ENCODE measurements around the gene ADAMTS3. TPM values are rescaled to one million over a fixed set of nuclear protein-coding genes. Genes with fewer than 3 reads are reported as not detected.

ADAMTS3 gene
- total and polyA plus RNA-seq, 2 experiments from 2014 or later, result 1.2 to 3.7 TPM

DNA sequence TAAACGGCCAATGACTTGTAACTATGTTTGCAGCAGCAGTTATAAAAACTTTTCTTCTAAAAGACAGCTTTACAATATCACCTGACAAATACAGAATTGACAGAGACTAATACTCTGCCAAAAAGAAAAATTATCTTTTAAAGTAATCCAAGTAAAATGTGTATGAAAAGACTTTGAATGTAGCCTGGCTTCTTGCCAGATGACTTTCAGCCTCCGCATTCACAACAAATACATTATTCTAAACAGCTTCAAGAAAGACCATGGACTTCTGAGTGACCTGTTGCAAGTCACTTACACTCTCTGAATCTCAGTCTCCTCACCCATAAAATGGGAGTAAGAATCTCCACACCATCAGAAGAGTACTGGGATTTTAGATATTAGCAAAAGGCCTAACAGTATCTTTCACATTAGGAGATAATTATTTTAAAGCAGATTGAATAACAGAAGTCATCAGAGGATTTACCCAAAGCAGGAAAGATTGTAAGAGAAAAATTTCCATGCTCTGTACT, 2.5 kb downstream of the ADAMTS3 start:
- no peak overlapping the region for H3K27ac Mint-ChIP-seq
- no peak for DNase-seq (ENCODE audit: low spot score)
- H3K27ac ChIP-seq (ENCODE audit: low read depth), result no peak overlapping the region

More for the DNA sequence above, 2.5 kb downstream of the ADAMTS3 start:
- H3K36me3 Mint-ChIP-seq (ENCODE audit: low read depth), result no peaks in the 10 kb centered on the region; the same call in 2 of the 3 replicates
- H3K9me2 ChIP-seq (ENCODE audit: insufficient read depth), result no peaks in the 10 kb centered on the region
- H2AFZ ChIP-seq, result no peak overlapping the region
- H3K9me3 Mint-ChIP-seq, result no peaks in the 10 kb centered on the region
- peak overlapping the region; percentile 80; the same call in 1 of the 2 replicates for H3K4me2 ChIP-seq
- H3K27me3 Mint-ChIP-seq (ENCODE audit: insufficient read depth, low read depth, poor library complexity), result peaks cover 5% of the 10 kb centered on the region
- H3K36me3 ChIP-seq (ENCODE audit: insufficient read depth), result no peaks in the 10 kb centered on the region
- H3K4me3 Mint-ChIP-seq, result peak overlapping the region; percentile 85
- no peaks in the 10 kb centered on the region for H3K79me2 ChIP-seq (replicated peaks; ENCODE audit: insufficient read depth)
- H3K27me3 ChIP-seq (ENCODE audit: insufficient read depth), result no peaks in the 10 kb centered on the region
- ATAC-seq, result no peak
- H3K4me1 ChIP-seq (ENCODE audit: insufficient read depth), result peaks cover 13% of the 10 kb centered on the region
- H3K4me3 ChIP-seq, result no peak overlapping the region
- no peaks in the 10 kb centered on the region for H4K20me1 ChIP-seq (replicated peaks; ENCODE audit: insufficient read depth)
- peaks cover 25% of the 10 kb centered on the region for H3K4me1 Mint-ChIP-seq
- 0 out of 2 replicates have a peak, but pooled peaks cover 3% of the 10 kb centered on the region for H3F3A ChIP-seq (replicated peaks; ENCODE audit: low read depth)
- TF ChIP-seq JUNB (IDR thresholded peaks at IDR 0.05; ENCODE audit: unreplicated experiment) (no peak), CREB1 (CRISPR knock-in tag; IDR thresholded peaks at IDR 0.05; ENCODE audit: low read depth) (no peak), EZH2 (IDR thresholded peaks at IDR 0.05; ENCODE audit: low read depth, unreplicated experiment) (no peak), EZH2phosphoT487 (IDR thresholded peaks at IDR 0.05; ENCODE audit: unreplicated experiment) (no peak)
- TF ChIP-seq, protein P1, sequence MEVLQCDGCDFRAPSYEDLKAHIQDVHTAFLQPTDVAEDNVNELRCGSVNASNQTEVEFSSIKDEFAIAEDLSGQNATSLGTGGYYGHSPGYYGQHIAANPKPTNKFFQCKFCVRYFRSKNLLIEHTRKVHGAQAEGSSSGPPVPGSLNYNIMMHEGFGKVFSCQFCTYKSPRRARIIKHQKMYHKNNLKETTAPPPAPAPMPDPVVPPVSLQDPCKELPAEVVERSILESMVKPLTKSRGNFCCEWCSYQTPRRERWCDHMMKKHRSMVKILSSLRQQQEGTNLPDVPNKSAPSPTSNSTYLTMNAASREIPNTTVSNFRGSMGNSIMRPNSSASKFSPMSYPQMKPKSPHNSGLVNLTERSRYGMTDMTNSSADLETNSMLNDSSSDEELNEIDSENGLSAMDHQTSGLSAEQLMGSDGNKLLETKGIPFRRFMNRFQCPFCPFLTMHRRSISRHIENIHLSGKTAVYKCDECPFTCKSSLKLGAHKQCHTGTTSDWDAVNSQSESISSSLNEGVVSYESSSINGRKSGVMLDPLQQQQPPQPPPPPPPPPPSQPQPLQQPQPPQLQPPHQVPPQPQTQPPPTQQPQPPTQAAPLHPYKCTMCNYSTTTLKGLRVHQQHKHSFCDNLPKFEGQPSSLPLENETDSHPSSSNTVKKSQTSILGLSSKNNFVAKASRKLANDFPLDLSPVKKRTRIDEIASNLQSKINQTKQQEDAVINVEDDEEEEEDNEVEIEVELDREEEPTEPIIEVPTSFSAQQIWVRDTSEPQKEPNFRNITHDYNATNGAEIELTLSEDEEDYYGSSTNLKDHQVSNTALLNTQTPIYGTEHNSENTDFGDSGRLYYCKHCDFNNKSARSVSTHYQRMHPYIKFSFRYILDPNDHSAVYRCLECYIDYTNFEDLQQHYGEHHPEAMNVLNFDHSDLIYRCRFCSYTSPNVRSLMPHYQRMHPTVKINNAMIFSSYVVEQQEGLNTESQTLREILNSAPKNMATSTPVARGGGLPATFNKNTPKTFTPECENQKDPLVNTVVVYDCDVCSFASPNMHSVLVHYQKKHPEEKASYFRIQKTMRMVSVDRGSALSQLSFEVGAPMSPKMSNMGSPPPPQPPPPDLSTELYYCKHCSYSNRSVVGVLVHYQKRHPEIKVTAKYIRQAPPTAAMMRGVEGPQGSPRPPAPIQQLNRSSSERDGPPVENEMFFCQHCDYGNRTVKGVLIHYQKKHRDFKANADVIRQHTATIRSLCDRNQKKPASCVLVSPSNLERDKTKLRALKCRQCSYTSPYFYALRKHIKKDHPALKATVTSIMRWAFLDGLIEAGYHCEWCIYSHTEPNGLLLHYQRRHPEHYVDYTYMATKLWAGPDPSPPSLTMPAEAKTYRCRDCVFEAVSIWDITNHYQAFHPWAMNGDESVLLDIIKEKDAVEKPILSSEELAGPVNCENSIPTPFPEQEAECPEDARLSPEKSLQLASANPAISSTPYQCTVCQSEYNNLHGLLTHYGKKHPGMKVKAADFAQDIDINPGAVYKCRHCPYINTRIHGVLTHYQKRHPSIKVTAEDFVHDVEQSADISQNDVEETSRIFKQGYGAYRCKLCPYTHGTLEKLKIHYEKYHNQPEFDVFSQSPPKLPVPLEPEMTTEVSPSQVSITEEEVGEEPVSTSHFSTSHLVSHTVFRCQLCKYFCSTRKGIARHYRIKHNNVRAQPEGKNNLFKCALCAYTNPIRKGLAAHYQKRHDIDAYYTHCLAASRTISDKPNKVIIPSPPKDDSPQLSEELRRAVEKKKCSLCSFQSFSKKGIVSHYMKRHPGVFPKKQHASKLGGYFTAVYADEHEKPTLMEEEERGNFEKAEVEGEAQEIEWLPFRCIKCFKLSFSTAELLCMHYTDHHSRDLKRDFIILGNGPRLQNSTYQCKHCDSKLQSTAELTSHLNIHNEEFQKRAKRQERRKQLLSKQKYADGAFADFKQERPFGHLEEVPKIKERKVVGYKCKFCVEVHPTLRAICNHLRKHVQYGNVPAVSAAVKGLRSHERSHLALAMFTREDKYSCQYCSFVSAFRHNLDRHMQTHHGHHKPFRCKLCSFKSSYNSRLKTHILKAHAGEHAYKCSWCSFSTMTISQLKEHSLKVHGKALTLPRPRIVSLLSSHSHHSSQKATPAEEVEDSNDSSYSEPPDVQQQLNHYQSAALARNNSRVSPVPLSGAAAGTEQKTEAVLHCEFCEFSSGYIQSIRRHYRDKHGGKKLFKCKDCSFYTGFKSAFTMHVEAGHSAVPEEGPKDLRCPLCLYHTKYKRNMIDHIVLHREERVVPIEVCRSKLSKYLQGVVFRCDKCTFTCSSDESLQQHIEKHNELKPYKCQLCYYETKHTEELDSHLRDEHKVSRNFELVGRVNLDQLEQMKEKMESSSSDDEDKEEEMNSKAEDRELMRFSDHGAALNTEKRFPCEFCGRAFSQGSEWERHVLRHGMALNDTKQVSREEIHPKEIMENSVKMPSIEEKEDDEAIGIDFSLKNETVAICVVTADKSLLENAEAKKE (CRISPR knock-in tag; IDR thresholded peaks at IDR 0.05), result no peak
